Endothelial cell of umbilical vein (primary cell): Measurements from ENCODE around the gene NUMBL. TPM values are rescaled to one million over a fixed set of nuclear protein-coding genes. Genes with fewer than 3 reads are reported as not detected.

ENCODE experiments used
- BruUV-seq: library from RNA; stranded (reverse); fragments of 400-500 nt; replicated peaks from 2 replicates; lab custom pipeline; 2021; lab: Mats Ljungman, UMichigan
- CTCF ChIA-PET: fragments of 300-600, 350-600 bp; sonication (Branson Sonifier 250); formaldehyde crosslinking; loops from one replicate; lab custom pipeline; 2021; ENCODE audit warnings: antibody characterized with exemption, inconsistent platforms; lab: Charles Lee
- POLR2A ChIA-PET: fragments of 300-600, 350-600 bp; sonication (Branson Sonifier 250); formaldehyde crosslinking; loops from one replicate; lab custom pipeline; 2021; ENCODE audit warnings: antibody characterized with exemption, inconsistent platforms; lab: Charles Lee
- DNase-seq: peaks from one replicate; pipeline ENCODE4 v3.0.0-alpha.2; 2011; ENCODE audit warnings: low read depth, low spot score
- FAIRE-seq: peaks from 2 replicates; lab custom pipeline; 2011; peaks lifted over from hg19 to GRCh38; lab: Jason Lieb, UNC
- H2AFZ ChIP-seq: 2 replicates; pipeline ENCODE4 v1.6.0; 2012; ENCODE audit warnings: low read depth, low read length, control low read depth, inconsistent platforms
- H3K27ac ChIP-seq: 2 replicates; pipeline ENCODE4 v1.5.1; 2011; ENCODE audit warnings: low read depth, mild to moderate bottlenecking, control low read depth, low read length, moderate library complexity; ENCODE audit not compliant: insufficient read depth
- H3K27me3 ChIP-seq, 2 experiments: 2 replicates each; pipeline versions ENCODE4 v1.6.0 to v1.6.1; 2011; ENCODE audit warnings: low read length in 2 of 2, mixed read lengths in 1 of 2; ENCODE audit not compliant: control insufficient read depth in 2 of 2, insufficient read depth in 2 of 2
- H3K36me3 ChIP-seq, 2 experiments: 2 replicates in 1 of 2; 3 replicates in 1 of 2; pipeline ENCODE4 v1.5.1; 2011; ENCODE audit warnings: low read length in 2 of 2, mild to moderate bottlenecking in 1 of 2, moderate library complexity in 1 of 2; ENCODE audit not compliant: control insufficient read depth in 2 of 2, insufficient read depth in 2 of 2; ENCODE audit errors: extremely low read depth in 1 of 2
- H3K4me1 ChIP-seq: 3 replicates; pipeline ENCODE4 v1.5.1; 2011; ENCODE audit warnings: mild to moderate bottlenecking, low read length; ENCODE audit not compliant: control insufficient read depth, insufficient read depth; ENCODE audit errors: extremely low read depth
- H3K4me2 ChIP-seq: 2 replicates; pipeline ENCODE4 v1.6.1; 2011; ENCODE audit warnings: low read length, control low read depth, mixed read lengths; ENCODE audit not compliant: insufficient read depth
- H3K4me3 ChIP-seq, 3 experiments: fragments of 200-600 bp in 1 of 3; sonication (generic), shearing (Covaris generic) in 1 of 3; replicated peaks in 1 of 3; 2 replicates each; pipeline ENCODE4 v1.5.1; 2011 to 2016; ENCODE audit warnings: control low read depth in 3 of 3, low read length in 3 of 3, mild to moderate bottlenecking in 2 of 3, inconsistent platforms in 1 of 3, low read depth in 1 of 3, moderate library complexity in 1 of 3; ENCODE audit not compliant: insufficient read depth in 1 of 3
- H3K79me2 ChIP-seq: 2 replicates; pipeline ENCODE4 v1.6.0; 2012; ENCODE audit warnings: low read length, inconsistent platforms; ENCODE audit not compliant: control insufficient read depth, insufficient read depth
- H3K9ac ChIP-seq: replicated peaks from 2 replicates; pipeline ENCODE3; 2011; ENCODE audit warnings: low read length, control low read depth; ENCODE audit not compliant: insufficient read depth; ENCODE audit errors: extremely low read depth
- H3K9me1 ChIP-seq: replicated peaks from 3 replicates; pipeline ENCODE4 v1.6.0; 2011; ENCODE audit warnings: mild to moderate bottlenecking, low read length; ENCODE audit not compliant: control insufficient read depth, insufficient read depth; ENCODE audit errors: extremely low read depth
- H3K9me3 ChIP-seq: replicated peaks from 2 replicates; pipeline ENCODE4 v1.5.1; 2012; ENCODE audit warnings: low read length, inconsistent platforms; ENCODE audit not compliant: control insufficient read depth, insufficient read depth
- H4K20me1 ChIP-seq: replicated peaks from 2 replicates; pipeline ENCODE3; 2011; ENCODE audit warnings: mild to moderate bottlenecking, low read length; ENCODE audit not compliant: control insufficient read depth, insufficient read depth; ENCODE audit errors: extremely low read depth
- FOS ChIP-seq: IDR thresholded peaks from 2 replicates; pipeline ENCODE4 v1.6.1; 2011; ENCODE audit warnings: mild to moderate bottlenecking, low read length, moderate library complexity, borderline replicate concordance; ENCODE audit not compliant: insufficient read depth
- JUN ChIP-seq: IDR thresholded peaks from 2 replicates; pipeline ENCODE4 v1.6.1; 2011; ENCODE audit warnings: borderline replicate concordance, low read depth; ENCODE audit not compliant: insufficient read length, insufficient read depth
- MYC ChIP-seq: IDR thresholded peaks from one replicate; pipeline ENCODE4 v1.6.1; 2011; ENCODE audit warnings: mild to moderate bottlenecking, low read depth, low read length
- POLR2A ChIP-seq: IDR thresholded peaks from 2 replicates; pipeline ENCODE4 v1.6.1; 2012; ENCODE audit warnings: low read depth, mild to moderate bottlenecking, control low read depth, low read length
- dilution Hi-C: fragments of 300-500 bp; cut with MboI; formaldehyde crosslinking; loops from one replicate; pipeline ENCODE4 v1.15.0; 2019; ENCODE audit warnings: low sequenced_read_pairs; ENCODE audit not compliant: extremely low pct_ligation_motif_present
- intact Hi-C: fragments of 100-400 bp; cut with micrococcal nuclease; formaldehyde crosslinking; loops from one replicate; pipeline ENCODE4 v1.10.0; 2022
- polyA plus RNA-seq, 4 experiments: library from polyadenylated mRNA; depleted of rRNA in 3 of 4; stranded (reverse) in 3 of 4; unstranded in 1 of 4; fragments of >200 nt; gene quantifications; 2 replicates each; pipeline versions ENCODE4 v1.2.1 to v1.2.3, GENCODE V29; 2011 to 2012; ENCODE audit warnings: missing spikeins in 1 of 4
- total RNA-seq: library from RNA; stranded (reverse); gene quantifications from 2 replicates; pipeline ENCODE4 v1.2.3, GENCODE V29; 2021
- TF ChIP-seq, protein P1 (sequence below): IDR thresholded peaks from 2 replicates; pipeline ENCODE4 v1.6.1; 2011; ENCODE audit not compliant: insufficient read depth, insufficient read length
- TF ChIP-seq, protein P2 (sequence below), 2 donors: IDR thresholded peaks; 1 replicate in 1 of 2; 2 replicates in 1 of 2; pipeline ENCODE4 v1.5.1; 2011; ENCODE audit warnings: low read length in 2 of 2, mild to moderate bottlenecking in 2 of 2, moderate library complexity in 2 of 2, control low read depth in 1 of 2, inconsistent platforms in 1 of 2, low read depth in 1 of 2; ENCODE audit not compliant: insufficient read depth in 1 of 2; ENCODE audit errors: extremely low read depth in 1 of 2

The NUMBL gene
- total and polyA plus RNA-seq, 2 donors (not counting 3 experiments of a cell fraction or from before 2014, with no cell fraction given), result 21.5 to 46.7 TPM

DNA sequence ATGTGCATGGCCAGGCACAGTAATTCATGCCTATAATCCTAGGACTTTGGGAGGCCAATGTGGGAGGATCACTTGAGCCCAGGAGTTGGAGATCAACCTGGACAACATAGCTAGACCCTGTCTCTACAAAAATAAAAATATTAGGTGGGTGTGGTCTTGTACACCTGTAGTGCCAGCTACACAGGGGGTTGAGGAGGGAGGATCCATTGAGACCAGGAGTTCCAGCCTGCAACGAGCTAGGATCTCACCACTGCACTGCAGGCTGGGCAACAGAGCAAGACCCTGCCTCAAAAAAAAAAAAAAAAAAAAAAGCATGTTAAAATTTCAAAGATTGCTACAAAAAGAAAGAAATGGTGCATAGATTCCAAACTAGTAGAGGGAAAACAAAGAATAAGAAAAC lies 52.1 kb downstream of the NUMBL start:
- no peak overlapping the region for H3K9ac ChIP-seq
- H3K4me2 ChIP-seq, result no peak overlapping the region
- no peak overlapping the region for H3K27ac ChIP-seq
- no peaks in the 10 kb centered on the region for H4K20me1 ChIP-seq
- no peaks in the 10 kb centered on the region for H3K79me2 ChIP-seq
- FAIRE-seq (no peak), DNase-seq (no peak)
- CTCF ChIA-PET, result interaction anchor here (1.0 kb wide), 2 partner anchors 36 to 333 kb away, joined by 3 read pairs; no protein-coding TSS in a partner anchor
- BruUV-seq, result no TSS peak
- dilution Hi-C loops, result no loop called here
- no peaks in the 10 kb centered on the region for H3K9me1 ChIP-seq
- intact Hi-C loops, result loop anchor here (10.0 kb wide), 1 partner anchor 494 kb away; no protein-coding TSS in a partner anchor
- peaks cover 0 to 4% of the 10 kb centered on the region in 2 experiments for H3K27me3 ChIP-seq
- H3K4me1 ChIP-seq, result peaks cover 10% of the 10 kb centered on the region
- H3K9me3 ChIP-seq, result no peaks in the 10 kb centered on the region
- H3K36me3 ChIP-seq, result no peaks in the 10 kb centered on the region
- no peak overlapping the region for H2AFZ ChIP-seq
- no peak overlapping the region for H3K4me3 ChIP-seq
- TF ChIP-seq, protein P1, sequence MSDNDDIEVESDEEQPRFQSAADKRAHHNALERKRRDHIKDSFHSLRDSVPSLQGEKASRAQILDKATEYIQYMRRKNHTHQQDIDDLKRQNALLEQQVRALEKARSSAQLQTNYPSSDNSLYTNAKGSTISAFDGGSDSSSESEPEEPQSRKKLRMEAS, result no peak
- TF ChIP-seq, protein P2, sequence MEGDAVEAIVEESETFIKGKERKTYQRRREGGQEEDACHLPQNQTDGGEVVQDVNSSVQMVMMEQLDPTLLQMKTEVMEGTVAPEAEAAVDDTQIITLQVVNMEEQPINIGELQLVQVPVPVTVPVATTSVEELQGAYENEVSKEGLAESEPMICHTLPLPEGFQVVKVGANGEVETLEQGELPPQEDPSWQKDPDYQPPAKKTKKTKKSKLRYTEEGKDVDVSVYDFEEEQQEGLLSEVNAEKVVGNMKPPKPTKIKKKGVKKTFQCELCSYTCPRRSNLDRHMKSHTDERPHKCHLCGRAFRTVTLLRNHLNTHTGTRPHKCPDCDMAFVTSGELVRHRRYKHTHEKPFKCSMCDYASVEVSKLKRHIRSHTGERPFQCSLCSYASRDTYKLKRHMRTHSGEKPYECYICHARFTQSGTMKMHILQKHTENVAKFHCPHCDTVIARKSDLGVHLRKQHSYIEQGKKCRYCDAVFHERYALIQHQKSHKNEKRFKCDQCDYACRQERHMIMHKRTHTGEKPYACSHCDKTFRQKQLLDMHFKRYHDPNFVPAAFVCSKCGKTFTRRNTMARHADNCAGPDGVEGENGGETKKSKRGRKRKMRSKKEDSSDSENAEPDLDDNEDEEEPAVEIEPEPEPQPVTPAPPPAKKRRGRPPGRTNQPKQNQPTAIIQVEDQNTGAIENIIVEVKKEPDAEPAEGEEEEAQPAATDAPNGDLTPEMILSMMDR (IDR thresholded peaks at IDR 0.05; ENCODE audit: extremely low read depth in 1 of 2, insufficient read depth in 1 of 2, low read depth in 1 of 2, low read length in 2 of 2), result no peak
- TF ChIP-seq POLR2A (no peak), JUN (no peak), FOS (no peak), MYC (no peak)
- POLR2A ChIA-PET, result no interaction called here
